22Rv1 (cell line): Measurements from ENCODE around the gene CDK11A.

Experiments
- CTCF ChIP-seq: fragments of 450-650 bp; IDR thresholded peaks from 2 replicates; pipeline ENCODE4 v1.5.1; 2017; ENCODE audit warnings: mild to moderate bottlenecking
- ZFX ChIP-seq: fragments of 450-650 bp; IDR thresholded peaks from 2 replicates; pipeline ENCODE4 v1.6.1; 2017; ENCODE audit warnings: antibody characterized with exemption, borderline replicate concordance

DNA sequence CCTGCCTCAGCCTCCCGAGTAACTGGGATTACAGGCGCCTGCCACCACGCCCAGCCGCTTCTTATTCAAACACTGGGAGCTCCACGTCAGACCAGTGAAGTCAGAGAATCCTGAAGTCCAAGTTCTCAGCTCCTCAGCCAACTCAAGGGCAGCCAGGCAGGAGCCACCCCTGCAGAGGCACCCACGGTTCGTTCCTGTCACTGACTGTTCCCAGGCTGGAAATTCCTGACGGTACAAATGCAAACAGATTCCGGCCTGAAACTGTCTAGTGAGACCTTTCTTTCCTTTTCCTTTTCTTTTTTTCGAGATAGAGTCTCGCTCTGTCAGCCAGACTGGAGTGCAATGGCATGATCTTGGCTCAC lies 43.3 kb downstream of the CDK11A start:
- TF ChIP-seq CTCF (no peak), ZFX (no peak)
